RCC 7860 (cell line): ENCODE data around the gene MEDAG.
"Not testable (repeated sequence)": the region's sequence is repeated elsewhere in the genome, so short reads cannot be mapped to it uniquely, and the experiment has no call there.

Experiments
- DNase-seq: peaks from one replicate; pipeline ENCODE4 v3.0.0-alpha.2; 2015; ENCODE audit warnings: low spot score
- FAIRE-seq: peaks from 2 replicates; lab custom pipeline; 2012; peaks lifted over from hg19 to GRCh38; lab: Jason Lieb, UNC

The MEDAG gene

DNA sequence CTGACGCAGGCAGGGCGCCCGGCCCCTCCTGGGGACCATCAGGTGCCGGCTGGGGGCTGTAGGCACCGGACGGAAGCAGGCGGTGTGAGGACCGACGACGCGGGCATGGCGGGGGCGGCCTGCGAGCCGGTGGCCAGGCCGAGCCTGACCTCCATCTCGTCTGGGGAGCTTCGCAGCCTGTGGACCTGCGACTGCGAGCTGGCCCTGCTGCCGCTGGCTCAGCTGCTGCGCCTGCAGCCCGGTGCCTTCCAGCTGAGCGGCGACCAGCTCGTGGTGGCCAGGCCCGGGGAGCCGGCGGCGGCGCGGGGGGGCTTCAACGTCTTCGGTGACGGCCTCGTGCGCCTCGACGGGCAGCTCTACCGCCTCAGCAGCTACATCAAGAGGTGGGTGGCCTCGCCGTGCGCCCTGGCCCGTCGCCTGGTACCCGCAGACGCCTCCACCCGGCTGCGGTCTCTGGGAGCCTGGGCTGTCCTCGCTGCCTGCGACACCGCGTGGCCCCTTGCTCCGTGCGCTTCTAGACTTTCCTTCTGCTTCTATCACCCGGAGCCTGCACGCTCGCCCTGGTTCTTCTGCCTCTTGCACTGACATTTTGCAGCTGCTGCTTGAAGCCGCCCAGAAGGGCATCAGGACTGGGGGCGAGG is 460 bp downstream of the MEDAG start:
- no peak for FAIRE-seq
- DNase-seq = no peak

DNA sequence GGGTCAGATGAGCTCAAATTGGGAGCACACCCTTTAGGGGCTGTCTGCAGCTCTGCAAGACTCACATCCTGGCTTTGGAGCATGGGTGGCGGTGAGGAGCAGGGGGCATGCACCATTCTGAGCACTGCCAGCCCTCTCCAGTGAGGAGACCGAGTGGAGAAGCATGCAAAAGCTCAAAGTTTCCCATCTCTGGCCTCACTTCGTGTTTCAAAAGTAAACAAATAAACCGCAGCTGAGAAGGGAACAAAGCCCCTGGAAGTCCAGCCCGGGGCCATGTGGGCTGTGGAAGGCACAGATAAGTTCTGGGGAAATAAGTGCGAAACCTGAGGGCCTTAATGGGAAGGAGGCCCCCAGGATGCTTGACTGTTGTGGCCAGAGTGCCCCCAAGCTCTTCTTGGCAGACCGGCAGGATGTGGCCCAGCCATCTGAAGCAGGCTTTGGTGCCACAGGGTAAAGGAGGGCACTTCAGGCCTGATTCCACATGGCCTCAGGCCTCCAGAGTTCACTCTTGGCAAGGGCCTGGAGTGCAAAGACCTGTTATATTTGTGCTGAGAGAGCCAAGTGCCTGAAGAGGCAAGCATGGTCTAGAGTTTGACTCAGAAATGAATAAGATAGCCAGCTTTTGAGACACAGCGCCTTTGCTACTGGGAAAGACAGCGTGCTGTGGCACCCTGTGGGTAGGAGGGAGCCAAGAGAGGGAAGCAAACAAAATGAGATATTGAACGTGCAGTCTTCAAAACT is 1.2 kb downstream of the MEDAG start:
- no peak for FAIRE-seq
- DNase-seq = no peak

DNA sequence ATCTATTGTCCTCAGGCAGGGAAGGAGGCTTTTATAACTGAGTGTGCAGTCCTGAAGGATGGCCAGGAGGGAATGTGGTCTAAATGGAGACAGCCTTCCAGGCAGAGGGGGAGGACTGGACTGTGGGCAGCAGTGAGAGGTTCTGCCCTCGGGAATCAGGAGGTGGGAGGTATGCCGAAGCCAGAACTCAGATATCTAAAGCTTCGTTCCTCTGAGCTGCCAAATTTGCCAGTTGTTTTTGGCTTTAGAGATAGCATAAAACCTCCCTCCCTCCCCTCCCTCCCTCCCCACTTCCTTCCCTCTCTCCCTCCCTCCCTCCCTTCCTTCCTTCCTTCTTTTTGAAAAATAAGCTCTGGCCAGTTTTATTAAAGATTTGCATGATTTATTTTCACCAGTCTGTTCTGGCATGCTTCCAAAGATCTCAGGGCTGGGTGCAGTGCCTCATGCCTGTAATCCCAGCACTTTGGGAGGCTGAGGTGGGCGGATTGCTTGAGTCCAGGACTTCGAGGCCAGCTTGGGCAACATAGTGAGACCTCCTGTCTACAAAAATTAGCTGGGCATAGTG is 2.4 kb downstream of the MEDAG start:
- FAIRE-seq (no peak), DNase-seq (no peak)

DNA sequence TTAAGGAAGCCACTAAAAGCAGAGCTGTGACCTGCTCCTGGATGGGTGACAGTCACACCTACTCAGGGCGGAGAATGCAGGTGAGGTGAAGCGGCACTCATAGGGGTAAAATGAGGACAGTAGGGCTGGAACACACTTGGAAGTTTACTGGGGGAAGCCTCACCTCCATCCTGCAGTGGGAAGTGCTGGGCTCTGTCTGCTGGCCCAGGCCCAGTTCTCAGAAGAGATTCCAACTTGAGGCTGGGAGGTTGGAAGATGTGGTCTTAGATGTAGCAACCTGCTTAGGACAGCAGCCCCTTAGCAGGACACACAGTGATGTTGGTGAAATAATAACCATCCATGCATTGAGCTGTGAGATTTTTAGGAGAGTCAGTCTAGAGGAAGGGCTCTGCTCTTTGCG is 4.6 kb downstream of the MEDAG start:
- DNase-seq = no peak
- FAIRE-seq = no peak

DNA sequence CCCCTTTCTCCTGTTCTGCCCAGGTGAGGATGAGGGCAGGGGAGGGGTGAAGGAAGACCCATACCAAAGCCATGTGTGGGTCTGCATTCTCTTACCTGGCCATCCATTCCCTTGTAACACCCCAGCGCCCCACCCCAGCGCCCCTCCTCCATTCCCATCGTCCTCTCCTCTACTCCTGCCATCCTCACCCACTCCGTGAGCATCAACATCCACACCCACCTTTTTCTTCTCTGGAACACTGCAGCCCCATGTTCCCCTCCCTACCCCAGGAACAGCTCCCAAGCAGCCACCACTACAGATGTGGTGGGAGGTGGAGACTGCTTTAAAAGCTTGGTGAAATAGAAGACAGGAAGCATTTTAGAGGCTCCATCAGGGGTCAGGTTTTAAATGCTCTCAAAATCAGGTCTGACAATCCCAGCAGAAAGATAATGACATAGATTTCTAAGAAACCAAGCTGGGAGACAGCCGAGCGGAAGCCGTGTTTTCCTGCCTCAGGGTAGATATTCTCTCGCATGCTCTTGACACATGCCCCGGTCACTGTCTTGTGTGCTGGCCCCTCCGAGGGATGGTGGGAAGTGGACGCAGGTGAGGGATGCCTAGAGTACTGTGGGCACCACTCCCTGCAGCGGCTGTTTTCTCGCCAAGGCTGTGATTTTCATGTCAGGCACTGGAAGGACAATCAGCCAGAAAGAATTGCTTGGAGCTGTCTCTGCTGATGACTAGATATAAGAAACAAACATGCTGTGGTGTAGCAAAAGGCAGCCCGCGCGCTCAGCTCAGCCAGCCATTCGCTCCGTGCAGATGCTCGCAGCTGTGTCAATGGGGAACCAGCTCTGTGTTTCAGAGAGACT is 9.8 kb downstream of the MEDAG start:
- no peak for FAIRE-seq
- no peak for DNase-seq

DNA sequence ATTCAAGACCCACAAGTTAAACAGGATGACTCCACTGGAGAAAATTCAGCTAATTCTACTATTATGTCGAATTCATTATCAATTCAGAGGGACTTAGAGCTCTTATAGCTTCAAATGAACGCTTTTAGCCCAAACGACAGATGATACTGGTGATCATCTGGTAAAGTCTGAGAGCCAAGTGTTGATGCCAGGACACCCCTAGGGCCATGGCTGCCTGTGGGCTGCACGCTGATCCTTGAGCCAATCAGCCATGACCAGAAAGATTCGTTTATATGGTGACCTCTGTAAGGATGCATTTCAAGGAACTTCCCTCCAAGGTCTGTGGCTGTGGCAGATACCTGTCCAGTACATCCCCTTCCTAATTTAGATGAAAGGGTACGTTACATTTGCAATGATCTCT is 10.9 kb downstream of the MEDAG start:
- DNase-seq (no peak), FAIRE-seq (no peak)

DNA sequence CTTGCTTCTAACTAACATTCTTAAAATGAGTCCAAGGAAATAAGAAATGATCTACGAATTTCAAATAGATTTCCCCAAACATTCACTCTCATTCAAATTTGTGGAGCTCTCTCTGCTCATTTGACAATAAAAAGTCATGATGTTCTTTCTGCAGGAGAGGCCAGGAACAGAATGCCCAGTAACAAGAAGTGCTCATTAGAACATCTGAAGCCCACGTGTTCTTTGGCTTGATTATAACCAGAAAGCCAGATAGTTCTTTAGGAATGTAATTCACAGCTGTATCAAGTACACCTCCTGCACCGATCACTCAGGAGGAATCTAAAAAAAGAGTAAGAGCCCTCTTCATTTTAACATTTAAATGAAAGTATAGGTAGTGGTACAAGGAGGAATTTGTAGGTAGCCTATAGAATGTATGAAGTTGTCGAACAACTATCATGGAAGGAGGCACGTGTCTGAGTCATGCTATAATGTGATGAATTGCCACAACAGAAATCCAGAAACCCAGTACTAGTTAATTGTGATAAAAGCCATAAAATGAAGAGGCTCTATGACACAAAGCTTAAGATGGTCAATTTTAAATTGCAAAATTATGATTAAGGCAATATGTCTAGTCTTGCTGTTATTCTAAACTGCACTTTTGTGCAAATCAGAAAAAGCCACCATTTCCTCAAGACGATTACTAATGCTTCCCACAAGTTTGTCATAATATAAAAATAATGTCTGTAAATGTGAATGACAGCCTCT is 12.8 kb downstream of the MEDAG start:
- DNase-seq (no peak), FAIRE-seq (no peak)

DNA sequence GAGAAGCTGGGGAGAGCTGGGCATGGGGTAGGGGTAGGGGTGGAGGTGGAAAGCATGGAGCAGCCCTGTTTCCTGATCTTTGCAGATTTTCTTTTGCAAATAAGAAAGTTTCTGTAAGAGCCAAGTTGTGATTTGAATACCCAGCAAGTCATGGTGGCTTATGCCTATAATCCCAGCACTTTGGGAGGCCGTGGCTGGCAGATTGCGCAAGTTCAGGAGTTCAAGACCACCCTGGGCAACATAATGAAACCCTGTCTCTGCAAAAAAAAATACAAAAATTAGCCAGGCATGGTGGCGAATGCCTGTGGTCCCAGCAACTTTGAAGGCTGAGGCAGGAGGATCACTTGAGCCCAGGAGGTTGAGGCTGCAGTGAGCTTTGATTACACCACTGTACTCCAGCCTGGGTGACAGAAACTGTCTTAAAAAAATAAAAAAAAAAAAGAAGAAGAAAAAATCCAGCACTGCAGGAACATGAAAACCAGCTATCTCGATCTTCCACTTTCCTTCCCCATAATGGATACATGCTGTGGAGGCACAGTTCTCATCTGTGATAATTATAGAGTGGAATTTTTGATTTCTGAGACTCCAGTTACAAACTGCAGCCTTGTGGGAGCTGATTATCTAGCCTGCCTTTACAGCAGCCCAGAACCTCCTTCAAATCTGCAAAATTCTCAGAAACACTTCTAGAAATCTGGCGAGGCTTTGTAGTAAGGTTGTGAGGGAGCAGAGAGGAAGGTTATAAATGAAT is 14.3 kb downstream of the MEDAG start:
- FAIRE-seq = no peak
- no peak for DNase-seq

DNA sequence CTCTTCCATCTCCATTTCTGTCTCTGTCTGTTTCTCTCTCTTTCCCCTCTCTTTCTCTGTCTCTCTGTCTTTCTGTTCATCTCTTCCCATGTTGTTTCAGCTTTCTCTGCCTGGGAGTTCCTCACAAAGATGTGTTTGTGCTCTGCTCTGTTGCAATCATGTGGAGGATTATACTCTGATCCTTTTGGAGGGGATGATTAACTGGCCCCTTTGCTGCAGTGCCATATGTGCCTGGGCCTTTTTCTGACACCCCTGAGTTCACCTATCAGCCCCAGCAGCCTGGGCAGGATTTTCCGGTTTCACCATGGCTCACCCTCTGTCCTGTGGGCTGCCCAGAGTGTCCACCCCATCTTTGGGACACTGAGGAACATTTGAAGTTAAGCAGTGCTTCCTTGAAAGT is 17.3 kb downstream of the MEDAG start:
- DNase-seq (no peak), FAIRE-seq (no peak)

DNA sequence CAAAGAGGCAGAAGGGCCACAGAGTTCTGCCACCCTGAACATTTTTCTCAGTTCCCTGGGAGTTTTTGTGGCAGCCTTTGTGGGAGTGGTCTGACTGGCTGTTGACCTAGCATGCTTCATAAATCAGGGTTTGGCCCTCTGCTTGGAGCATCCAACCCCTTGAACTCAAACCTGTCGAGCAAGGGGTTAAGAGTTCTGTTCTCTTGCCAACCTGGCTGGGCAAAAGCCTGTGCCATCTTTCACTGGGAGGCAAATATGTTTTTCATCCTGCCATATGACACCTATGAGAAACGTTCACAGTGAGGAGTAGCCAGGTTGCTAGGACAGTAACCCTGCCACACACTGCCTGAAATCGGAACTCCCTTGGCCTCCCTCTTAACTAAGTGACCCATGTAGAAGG is 18.6 kb downstream of the MEDAG start:
- no peak for DNase-seq
- FAIRE-seq = no peak

DNA sequence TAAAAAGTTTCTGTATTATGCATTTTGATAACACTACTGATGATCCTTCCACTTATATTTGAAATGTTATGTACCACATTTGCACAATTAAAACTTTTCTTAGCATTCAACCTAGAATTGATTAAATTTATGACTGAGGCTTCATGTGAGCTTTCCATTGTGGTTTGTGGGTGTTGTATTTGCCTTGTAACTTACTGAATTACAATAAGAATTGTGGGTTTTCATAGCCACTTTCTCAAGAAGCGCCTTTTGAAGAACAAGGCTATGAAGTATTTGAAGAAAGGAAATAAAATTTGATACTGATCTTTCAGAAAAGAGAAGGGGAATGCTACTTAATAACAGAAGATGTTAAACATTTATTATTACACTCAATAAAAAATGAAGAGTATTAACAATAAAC is 19.4 kb downstream of the MEDAG start:
- FAIRE-seq = no peak
- no peak for DNase-seq

DNA sequence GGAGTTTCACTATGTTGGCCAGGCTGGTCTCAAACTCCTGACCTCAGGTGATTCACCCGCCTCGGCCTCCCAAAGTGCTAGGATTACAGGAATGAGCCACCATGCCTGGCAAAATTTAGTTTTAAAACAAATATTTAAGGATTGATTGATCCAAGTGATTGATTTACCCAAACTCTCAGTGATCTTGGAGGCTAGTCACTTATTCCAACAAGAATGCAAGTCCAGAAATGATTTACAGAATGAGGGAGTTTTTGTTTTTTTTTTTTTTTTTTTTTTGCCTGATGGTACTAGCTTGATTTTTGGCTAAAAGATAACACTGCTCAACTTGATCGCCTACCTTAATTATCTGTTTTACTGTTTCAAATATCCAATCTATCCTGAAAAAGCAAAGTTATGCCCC is 20.7 kb downstream of the MEDAG start:
- FAIRE-seq = no peak

DNA sequence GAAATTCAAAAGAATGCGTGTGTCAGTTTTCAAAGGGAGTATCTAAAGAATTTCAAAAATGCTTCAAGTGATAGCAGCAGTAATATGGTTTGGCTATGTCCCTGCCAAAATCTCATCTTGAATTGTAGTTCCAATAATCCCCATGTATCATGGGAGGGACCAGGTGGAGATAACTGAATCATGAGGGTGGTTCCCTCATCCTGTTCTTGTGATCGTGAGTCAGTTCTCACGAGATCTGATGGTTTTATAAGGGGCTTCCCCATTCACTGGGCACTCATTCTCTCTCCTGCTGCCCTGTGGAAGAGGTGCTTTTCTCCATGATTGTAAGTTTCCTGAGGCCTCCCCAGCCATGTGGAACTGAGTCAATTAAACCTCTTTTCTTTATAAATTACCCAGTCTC is 21.1 kb downstream of the MEDAG start:
- peak; percentile 16 for DNase-seq
- not testable (repeated sequence) for FAIRE-seq

More for the DNA sequence above, 20.7 kb downstream of the MEDAG start:
- no peak for DNase-seq

DNA sequence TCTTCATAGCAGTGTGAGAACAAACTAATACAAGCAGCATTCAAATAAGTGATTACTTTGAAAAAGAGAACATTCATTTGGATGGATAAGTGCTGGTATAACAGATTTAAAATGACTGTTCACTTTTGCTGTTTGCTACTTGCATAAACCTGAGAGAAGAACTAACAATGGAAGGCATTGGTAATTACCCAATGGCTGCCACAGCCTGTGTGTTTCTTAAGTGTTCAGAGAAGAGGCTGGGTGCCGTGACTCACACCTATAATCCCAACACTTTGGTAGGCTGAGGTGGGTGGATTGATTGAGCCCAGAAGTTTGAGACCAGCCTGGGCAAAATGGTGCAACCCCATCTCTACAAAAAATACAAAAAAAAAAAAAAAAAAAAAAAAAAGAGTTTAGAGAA is 21.5 kb downstream of the MEDAG start:
- no peak for FAIRE-seq

DNA sequence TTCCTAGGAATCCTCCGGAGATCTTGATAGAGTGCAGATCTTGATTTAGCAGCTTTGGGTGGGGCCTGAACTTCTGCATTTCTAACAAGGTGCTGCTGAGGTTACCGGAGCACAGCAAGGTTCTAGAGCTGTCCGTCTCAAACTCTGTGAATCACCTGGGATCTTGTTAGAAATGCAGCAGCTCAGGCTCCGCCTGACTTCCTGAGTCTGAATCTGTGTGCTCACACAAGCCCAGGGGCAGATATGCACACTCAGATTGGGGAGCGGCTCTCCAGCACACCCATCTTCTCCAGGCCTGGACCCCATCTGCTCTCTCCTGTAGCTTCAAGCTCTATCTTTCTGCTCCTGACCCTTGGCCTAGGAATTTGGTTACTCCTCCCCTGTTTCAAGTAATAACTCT is 22.9 kb downstream of the MEDAG start:
- FAIRE-seq = no peak
- no peak for DNase-seq

More for the DNA sequence above, 21.5 kb downstream of the MEDAG start:
- no peak for DNase-seq

DNA sequence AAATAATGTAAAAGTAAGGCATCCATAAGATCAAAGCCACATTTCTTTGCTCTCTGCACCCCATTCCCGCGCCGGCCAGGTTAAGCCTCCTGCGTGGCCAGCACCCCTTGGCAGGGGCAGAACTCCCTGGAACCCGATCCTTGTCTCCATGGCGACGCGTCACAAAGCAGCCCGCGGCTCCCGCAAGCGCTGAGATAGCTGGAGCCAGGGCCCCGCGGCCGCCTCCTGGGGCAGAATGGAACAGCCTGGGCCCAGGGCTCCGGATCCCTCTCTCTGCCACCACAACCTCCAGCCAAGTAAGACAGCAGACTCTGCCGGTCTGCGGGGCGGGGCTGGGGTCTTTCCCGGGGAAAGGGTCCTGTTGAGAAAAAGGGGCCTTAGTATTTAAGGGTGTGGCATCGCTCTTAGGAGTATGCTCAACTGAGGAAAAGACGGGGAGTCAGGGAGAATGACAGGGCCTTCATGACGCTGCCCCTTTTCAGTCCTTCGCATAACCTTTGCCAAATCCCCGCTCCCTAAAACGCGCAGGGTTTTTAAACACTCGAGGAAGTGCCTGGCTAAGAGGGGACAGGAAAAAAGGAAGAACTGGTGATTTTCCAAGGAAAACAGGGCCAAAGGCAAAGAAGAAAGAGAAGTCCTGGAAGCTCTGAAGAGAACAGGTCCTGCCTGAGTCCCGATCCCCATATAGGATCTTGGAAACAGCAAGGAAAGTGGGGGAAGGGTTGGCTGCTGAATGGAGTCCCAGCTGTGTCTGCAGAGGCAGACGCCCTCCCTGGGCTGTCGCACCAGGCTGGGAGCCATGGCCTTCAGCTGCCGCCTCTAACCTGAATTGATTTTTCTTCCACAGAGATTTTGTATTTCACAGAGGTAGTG is 26.6 kb downstream of the MEDAG start, which contains the start of gene TEX26:
TEX26 (plus strand) TSS at position 176 of the 873 bp plus-strand sequence; CDS start at position 236, 60 bp downstream.
- no peak for FAIRE-seq
- DNase-seq = no peak

DNA sequence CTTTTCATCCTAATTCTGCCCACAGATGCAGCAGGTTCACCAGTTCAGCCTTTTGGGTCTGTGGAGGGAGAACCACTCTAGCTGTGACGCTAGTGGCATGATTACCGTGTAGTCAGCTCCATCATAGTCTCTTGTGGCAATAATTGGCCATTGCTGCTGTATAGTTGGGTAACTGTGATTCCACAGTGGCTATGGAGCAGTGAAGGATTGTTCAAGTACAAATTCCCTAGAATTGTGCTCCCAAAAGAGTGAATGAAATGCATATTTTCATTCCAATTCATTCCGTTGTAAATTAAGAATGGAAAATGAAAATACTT is 27.2 kb downstream of the MEDAG start:
- no peak for FAIRE-seq
- no peak for DNase-seq

DNA sequence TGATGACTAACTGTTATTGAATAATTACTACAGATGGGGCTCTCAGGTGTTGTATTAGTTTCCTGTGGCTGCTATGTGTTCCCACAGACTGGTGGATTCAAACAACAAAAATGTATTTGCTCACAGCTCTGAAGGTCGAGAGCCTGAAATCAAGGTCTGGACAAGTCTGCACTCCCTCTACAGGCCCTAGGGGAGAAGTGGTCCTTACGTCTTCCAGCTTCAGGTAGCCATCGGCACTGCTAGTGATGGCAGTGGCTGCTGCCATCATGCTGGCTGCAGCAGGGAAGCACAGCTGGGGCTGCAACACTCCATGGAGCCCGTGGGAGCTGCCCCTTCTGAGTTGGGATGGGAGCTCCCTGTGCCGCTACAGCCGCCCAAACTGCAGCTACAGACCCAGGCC is 28.3 kb downstream of the MEDAG start:
- DNase-seq (no peak), FAIRE-seq (no peak)

DNA sequence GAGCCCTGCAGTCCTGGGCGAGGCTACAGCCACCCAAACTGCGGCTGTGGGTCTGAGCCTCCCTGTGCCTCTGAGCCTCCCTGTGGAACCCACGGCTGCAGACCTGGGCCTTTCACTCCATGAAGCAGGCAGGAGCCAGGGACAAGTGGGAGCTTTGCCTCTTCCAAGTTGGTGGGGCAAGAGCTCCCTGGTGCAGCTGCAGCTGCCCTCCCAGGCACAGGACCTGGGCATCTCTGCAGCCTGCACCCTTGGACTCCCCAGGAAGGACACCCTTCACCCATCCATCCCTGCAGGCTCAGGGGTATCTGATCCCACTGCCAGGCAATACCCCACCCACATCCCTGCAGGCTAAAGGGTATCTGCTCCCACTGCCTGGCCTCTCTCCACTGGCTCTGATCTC is 28.7 kb downstream of the MEDAG start:
- FAIRE-seq (no peak), DNase-seq (no peak)
